ENCODE results near the gene P4HA2.
"Not testable (repeated sequence)": the region's sequence is repeated elsewhere in the genome, so short reads cannot be mapped to it uniquely, and the experiment has no call there.

The P4HA2 gene

GRCh38 chr5:132199116-132199680, 28.5 kb downstream of the P4HA2 start:
- no peak for DNase-seq (ENCODE audit: low read depth in 2 of 2)

- no peak for DNase-seq (ENCODE audit: low read depth in 2 of 2)
These were observed 29.1 kb downstream of the P4HA2 start for GRCh38 chr5:132198571-132198970.

DNA sequence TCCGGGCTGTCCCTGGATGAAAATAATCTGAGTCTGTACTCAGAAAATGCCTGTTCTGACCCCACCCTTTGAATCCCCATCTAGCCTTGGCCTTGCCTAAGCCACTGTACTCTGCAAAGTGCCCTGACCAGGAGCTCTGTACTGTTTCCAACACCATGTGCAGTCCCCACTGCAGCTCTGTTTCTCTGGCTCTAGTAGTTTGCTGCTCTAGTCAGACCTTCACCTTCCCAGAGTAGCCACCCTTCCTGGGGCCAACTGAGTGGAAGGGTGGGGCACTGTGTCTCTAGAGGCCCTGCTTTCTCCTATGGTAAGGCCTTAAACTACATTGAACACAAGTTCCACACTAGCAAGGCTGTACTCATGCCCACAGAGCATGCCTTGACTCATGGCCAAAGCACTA, 31.9 kb downstream of the P4HA2 start:
- DNase-seq (ENCODE audit: low read depth in 2 of 2) = no peak

GRCh38 chr5:132193165-132193694, 34.4 kb downstream of the P4HA2 start:
- no peak for DNase-seq (ENCODE audit: low read depth in 2 of 2)

DNA sequence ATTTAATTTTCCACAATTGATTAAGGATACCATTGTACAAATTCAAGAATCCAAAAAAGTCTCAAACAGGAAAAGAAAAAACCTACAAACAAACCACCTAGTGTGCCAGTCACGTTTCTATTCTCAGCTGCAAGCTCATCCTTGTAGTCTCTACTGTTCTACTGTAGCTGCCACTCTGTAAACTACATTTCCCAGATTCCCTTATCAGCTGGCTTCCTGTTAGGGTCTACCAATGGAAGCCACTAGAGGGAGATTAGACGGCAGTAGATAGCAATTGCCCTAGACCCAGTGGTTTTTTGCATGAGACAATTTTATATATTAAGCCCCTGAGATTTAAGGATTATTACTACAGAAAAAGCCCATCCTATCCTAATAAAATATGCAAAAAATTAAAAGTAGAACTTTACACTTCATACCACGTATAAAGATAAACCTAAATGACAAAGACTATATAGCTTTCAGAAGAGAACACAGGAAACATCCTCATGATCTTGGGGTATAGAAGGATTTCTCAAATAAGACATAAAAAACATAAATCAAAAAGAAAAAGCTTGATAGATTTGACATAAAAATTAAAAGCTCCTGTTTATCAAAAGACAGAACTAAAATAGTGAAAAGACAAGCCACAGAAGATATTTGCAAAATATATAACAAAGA, 37.4 kb downstream of the P4HA2 start:
- DNase-seq (ENCODE audit: low read depth in 2 of 2) = no peak

DNA sequence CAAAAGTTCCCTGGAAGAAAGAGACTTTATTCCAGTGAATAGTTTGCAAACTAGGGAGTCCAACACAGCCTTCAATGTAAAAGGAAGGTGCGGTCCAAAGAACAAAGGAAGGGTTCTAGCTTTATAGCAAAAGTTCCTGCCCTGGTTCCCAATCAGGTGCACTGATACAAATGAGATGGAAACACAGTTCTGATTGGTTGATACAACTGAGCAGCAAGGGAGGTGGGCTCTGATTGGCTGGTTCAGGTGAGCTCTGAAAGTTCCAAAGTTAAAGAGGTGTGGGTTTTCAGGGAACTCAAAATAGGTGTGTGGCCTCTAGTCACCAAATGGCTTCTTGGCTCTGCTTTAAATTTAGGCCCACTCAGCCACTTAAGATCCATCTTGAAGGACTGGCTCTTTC, 43.1 kb downstream of the P4HA2 start:
- no peak for DNase-seq (ENCODE audit: low read depth in 2 of 2)

DNA sequence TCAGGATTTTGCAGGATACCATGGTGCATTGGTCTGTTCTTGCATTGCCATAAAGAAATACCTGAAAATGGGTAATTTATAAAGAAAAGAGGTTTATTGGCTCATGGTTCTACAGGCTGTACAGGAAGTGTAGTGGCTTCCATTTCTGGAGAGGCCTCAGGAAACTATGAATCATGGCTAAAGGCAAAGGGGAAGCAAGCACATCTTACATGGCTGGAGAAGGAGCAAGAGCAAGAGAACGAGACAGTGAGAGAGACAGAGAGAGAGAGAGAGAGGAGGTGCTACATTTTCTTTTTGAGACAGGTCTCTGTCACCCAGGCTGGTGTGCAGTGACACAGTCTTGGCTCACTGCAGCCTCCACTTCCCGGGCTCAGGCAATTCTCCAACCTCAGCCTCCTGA, 43.9 kb downstream of the P4HA2 start:
- no peak for DNase-seq (ENCODE audit: low read depth in 2 of 2)

DNA sequence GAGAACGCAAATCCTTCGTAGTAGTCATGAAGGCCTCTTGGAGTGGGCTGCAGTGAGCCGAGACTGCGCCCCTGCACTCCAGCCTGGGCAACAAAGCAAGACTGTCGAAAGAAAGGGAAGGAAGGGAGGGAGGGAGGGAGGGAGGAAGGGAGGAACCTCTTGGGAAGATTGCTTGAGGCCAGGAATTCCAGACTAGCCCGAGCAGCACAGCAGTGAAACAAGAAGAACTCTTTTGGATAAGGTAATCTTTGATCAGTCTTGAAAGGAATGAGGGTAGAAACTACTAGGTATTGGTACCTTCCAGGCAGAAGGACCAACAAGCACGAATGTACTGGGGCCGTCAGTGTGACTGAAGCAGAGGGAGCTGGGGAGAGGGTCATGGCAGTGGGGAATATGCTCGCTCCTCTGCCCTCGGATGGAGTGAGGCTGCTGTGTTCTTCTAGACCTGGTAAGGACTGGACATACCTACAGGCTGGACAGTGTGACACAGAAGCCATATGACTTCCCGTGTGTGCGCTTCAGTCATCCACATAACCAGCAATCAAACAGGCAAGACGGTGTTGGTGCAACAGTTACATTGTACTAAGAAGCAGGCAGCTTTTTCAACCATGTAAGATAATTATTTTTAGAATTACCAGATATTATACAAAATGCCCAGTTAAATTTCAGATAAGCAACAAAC, 45.2 kb downstream of the P4HA2 start:
- no peak for DNase-seq (ENCODE audit: low read depth in 2 of 2)

GRCh38 chr5:132181011-132181629, 46.5 kb downstream of the P4HA2 start:
- DNase-seq (ENCODE audit: low read depth in 2 of 2) = no peak

DNA sequence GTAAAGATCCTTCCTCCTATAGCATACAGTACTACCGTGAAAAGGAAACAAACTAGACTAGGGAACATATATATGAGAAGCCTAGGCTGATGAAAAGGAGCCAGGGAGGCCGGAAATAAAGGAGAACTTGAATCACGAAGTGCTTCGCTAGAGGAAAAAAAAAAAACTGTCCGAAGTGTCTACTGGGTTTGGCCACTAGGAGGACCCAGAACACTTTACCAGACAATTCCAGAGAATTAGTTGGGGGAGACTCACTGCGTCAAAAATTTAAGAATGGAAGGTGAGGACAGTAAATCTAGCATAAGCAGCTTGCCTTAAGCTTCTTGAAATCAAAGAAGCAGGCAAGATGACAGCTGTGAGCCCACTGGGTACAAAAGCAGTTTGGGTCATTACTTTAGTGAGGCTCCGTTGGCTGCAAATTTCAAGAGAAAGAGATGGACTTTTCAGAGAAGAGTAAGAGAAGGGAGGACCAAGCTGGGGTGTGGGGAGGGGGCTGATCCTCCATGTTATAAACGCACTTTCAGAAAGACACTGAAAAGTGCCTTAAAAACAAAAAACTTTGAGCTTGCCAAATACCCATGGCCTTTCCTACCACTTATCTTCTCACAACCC, 47.4 kb downstream of the P4HA2 start:
- DNase-seq (ENCODE audit: low read depth in 2 of 2) = no peak

DNA sequence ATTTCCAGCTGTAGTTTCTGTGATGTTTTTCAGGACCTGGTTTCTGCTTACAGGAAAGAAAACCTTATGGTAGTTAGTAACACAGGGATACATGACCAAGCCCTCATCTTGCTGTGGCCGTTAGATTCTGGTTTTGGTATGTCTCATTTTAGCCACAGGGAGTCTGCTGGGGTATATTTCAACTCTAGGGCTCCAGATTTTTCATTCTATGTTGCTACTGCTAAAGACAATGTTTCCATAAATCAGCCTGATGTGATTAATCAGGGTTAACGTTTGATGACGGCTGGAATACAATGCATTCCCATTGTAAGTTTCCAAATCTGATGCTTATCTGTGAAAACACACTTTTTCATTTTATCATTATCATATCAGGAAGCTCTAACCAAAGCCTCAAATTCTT, 48.2 kb downstream of the P4HA2 start:
- DNase-seq (ENCODE audit: low read depth in 2 of 2) = no peak

- no peak for DNase-seq (ENCODE audit: low read depth in 2 of 2)
These were observed 49.9 kb downstream of the P4HA2 start for GRCh38 chr5:132177691-132178149.

DNA sequence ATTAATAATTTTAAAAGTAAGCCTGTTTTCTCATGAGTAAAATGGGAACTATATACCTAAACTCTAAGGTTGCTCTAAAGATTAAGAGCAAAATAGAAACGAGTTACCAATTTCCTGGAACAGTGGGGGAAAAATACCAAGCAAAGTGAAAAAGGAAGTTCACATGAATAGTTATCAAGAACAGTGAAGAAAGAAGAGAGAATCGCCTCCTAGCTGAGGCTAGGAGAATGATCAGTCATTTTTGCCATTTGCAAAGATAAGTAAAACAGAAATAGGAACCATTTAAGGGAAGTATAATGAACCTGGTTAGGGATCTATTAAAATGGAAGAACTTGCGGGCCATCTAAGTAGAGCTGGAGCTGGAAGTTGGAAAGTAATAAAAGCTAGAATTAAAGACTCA, 50.7 kb downstream of the P4HA2 start:
- no peak for DNase-seq (ENCODE audit: low read depth in 2 of 2)

DNA sequence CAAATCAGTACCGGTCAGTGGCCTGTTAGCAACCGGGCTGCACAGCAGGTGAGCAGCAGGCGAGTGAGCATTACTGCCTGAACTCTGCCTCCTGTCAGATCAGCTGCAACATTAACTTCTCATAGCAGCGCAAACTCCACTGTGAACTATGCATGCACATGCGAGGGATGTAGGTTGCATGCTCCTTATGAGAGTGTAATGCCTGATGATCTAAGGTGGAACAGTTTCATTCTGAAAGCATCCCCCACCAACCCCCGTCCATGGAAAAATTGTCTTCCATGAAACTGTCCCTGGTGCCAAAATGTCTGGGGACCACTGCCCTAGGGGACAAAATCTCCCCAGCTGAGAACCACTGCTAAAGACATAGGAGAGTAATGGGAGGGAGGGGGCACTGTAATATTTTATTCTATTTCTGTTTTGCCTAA, 51.1 kb downstream of the P4HA2 start:
- no peak for DNase-seq (ENCODE audit: low read depth in 2 of 2)

GRCh38 chr5:132162945-132163344, 64.7 kb downstream of the P4HA2 start:
- DNase-seq (ENCODE audit: low read depth in 2 of 2) = no peak

- not testable (repeated sequence) for DNase-seq (ENCODE audit: low read depth in 2 of 2)
These were observed 65.9 kb downstream of the P4HA2 start for GRCh38 chr5:132161574-132162326.

DNA sequence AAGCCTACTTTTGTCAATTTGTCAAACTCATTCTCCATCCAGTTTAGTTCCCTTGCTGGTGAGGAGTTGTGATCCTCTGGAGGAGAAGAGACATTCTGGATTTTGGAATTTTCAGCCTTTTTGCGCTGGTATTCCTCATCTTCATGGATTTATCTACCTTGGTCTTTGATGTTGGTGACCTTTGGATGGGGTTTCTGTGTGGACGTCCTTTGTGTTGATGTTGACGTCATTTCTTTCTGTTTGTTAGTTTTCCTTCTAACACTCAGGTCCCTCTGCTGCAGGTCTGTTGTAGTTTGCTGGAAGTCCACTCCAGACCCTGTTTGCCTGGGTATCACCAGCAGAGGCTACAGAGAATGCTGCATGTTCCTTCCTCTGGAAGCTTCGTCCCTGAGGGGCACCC, 71.2 kb downstream of the P4HA2 start:
- DNase-seq (ENCODE audit: low read depth in 2 of 2) = no peak

DNA sequence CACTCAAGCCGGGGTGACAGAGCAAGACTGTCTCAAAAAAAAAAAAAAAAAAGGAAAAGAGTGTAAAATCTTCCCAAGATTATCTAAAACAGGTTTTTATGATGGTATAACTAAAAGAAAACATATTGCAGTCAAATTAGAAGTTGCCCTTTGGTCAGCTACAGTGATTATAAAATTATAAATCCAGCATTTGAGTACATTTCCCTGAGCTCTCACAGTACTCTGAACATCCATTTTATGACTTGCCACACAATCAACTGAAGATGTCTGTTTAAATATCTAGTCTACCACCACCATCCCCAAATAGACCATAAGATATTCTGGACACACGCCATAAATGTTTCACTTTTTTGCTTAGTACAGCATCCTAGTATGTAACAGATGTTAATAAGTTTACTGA, 77.1 kb downstream of the P4HA2 start:
- DNase-seq (ENCODE audit: low read depth in 2 of 2) = no peak

DNA sequence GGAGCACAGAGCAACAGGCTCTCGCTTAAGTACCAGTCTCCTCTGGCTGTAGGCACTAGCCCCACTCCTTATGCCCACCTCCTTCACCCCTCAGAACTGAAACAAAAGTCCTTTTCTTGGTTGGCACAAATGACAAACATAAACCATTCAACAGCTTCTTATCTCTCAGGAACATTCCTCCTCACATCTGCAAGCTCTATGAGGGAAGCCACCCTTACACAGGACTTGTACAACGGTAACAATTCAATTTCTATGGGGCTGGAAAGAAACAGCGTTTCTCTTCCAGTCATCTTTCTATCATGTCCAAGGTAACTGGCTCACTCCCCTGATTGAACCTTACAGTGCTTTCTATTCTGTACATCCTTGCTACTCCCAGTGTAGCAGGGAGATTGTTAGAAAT, 80.0 kb downstream of the P4HA2 start:
- no peak for DNase-seq (ENCODE audit: low read depth in 2 of 2)

DNA sequence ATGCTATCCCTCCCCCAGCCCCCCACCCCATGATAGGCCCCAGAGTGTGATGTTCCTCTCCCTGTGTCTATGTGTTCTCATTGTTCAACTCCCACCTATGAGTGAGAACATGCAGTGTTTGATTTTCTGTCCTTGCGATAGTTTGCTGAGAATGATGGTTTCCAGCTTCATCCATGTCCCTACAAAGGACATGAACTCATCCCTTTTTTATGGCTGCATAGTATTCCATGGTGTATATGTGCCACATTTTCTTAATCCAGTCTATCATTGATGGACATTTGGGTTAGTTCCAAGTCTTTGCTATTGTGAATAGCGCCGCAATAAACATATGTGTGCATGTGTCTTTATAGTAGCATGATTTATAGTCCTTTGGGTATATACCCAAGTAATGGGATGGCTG, 82.3 kb downstream of the P4HA2 start:
- not testable (repeated sequence) for DNase-seq (ENCODE audit: low read depth in 2 of 2)

- no peak for DNase-seq (ENCODE audit: low read depth in 2 of 2)
These were observed 84.5 kb downstream of the P4HA2 start for GRCh38 chr5:132143148-132143547.
